ENCODE data around the gene CDH13.

Gene CDH13

DNA sequence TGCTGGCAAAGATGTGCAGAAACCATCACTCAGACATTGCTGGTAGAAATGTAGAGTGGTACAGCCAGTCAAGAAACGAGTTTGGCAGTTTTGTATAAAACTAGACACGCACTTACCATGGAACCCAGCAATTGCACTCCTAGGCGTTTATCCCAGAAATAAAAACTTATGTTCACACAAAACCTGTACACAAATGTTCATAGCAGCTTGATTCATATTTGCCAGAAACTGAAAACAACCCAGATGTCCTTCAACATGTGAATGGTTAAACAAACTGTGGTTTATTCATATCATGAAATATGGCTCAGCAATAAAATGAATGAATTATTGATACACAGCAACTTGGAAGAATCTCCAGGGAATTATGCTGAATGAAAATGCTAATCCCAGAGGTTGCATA lies 570.0 kb downstream of the CDH13 start:
- DNase-seq: no peak
- Histone ChIP-seq H3K27ac (ENCODE audit: low read length) (no peak overlapping the region), H3K27me3 (replicated peaks; ENCODE audit: insufficient read depth, low read length) (no peaks in the 10 kb centered on the region), H3K79me2 (ENCODE audit: low read length) (no peaks in the 10 kb centered on the region), H3K9me3 (replicated peaks; ENCODE audit: insufficient read depth, low read length) (no peaks in the 10 kb centered on the region), H2AFZ (ENCODE audit: low read length) (no peak overlapping the region), H4K20me1 (ENCODE audit: insufficient read depth, low read length) (no peaks in the 10 kb centered on the region), H3K4me1 (ENCODE audit: low read length) (no peaks in the 10 kb centered on the region), H3K36me3 (replicated peaks; ENCODE audit: insufficient read depth, low read length) (no peaks in the 10 kb centered on the region), H3K4me3 (ENCODE audit: low read length) (no peak overlapping the region), H3K4me2 (ENCODE audit: low read depth, low read length) (no peak overlapping the region), H3K9ac (ENCODE audit: low read length) (no peak overlapping the region), H3F3A (ENCODE audit: insufficient read depth, low read length) (no peaks in the 10 kb centered on the region), H3K9me2 (replicated peaks; ENCODE audit: insufficient read depth, low read length) (no peaks in the 10 kb centered on the region)
- TF ChIP-seq, protein P1, sequence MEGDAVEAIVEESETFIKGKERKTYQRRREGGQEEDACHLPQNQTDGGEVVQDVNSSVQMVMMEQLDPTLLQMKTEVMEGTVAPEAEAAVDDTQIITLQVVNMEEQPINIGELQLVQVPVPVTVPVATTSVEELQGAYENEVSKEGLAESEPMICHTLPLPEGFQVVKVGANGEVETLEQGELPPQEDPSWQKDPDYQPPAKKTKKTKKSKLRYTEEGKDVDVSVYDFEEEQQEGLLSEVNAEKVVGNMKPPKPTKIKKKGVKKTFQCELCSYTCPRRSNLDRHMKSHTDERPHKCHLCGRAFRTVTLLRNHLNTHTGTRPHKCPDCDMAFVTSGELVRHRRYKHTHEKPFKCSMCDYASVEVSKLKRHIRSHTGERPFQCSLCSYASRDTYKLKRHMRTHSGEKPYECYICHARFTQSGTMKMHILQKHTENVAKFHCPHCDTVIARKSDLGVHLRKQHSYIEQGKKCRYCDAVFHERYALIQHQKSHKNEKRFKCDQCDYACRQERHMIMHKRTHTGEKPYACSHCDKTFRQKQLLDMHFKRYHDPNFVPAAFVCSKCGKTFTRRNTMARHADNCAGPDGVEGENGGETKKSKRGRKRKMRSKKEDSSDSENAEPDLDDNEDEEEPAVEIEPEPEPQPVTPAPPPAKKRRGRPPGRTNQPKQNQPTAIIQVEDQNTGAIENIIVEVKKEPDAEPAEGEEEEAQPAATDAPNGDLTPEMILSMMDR (IDR thresholded peaks at IDR 0.05; ENCODE audit: low read length): no peak

DNA sequence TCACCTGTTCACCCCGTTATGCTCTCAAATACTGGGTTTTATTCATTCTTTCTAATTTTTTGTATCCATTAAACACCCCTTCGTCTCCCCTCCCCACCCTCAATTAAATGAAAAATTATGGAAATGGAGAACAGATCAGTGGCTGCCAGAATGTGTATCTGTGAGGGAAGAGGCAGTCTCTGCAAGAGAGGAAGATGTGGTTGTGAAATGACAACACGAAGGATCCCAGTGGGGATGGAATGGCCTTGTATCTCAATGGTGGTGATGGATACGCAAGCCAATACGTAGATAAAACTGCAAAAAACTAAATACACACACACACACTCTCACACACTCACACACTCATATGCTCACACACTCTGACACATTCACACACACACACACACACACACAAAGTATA lies 570.7 kb downstream of the CDH13 start:
- H3F3A ChIP-seq (ENCODE audit: insufficient read depth, low read length): no peaks in the 10 kb centered on the region
- no peaks in the 10 kb centered on the region for H3K9me2 ChIP-seq (replicated peaks; ENCODE audit: insufficient read depth, low read length)
- TF ChIP-seq, protein P1 (IDR thresholded peaks at IDR 0.05; ENCODE audit: low read length): no peak
- TF ChIP-seq EZH2 (optimal IDR thresholded peaks at IDR 0.05; ENCODE audit: low read depth, low read length): no peak
- no peak for TF ChIP-seq EZH2phosphoT487 (IDR thresholded peaks at IDR 0.05; ENCODE audit: low read length)
- H3K79me2 ChIP-seq (ENCODE audit: low read length): no peaks in the 10 kb centered on the region
- H4K20me1 ChIP-seq (ENCODE audit: insufficient read depth, low read length): no peaks in the 10 kb centered on the region
- H3K4me3 ChIP-seq (ENCODE audit: low read length): no peak overlapping the region
- no peaks in the 10 kb centered on the region for H3K36me3 ChIP-seq (replicated peaks; ENCODE audit: insufficient read depth, low read length)
- no peak overlapping the region for H2AFZ ChIP-seq (ENCODE audit: low read length)
- no peak overlapping the region for H3K27ac ChIP-seq (ENCODE audit: low read length)
- no peak overlapping the region for H3K4me2 ChIP-seq (ENCODE audit: low read depth, low read length)
- no peak overlapping the region for H3K9ac ChIP-seq (ENCODE audit: low read length)
- no peaks in the 10 kb centered on the region for H3K9me3 ChIP-seq (replicated peaks; ENCODE audit: insufficient read depth, low read length)
- H3K4me1 ChIP-seq (ENCODE audit: low read length): no peaks in the 10 kb centered on the region
- DNase-seq: no peak
- no peaks in the 10 kb centered on the region for H3K27me3 ChIP-seq (replicated peaks; ENCODE audit: insufficient read depth, low read length)

DNA sequence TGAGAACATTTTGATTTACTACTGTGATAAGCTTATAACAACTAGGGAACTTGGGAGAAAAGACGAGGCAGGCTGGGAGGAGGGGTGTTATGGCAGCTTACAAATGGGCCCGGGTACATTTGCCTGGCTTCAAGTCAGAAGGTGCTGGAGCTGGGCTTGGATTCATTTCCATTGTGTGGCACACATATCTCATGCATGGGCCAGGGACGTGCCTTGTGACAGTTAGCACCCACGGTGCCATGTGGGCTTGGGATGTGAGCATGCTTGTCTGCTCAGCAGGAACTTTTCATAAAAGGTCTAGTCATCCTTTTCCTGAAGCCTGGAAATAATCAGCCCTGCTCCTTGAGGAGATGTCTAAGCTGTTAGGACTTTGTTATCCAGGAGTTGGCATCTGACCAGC lies 572.2 kb downstream of the CDH13 start:
- H3K4me2 ChIP-seq (ENCODE audit: low read depth, low read length): no peak overlapping the region
- no peaks in the 10 kb centered on the region for H3K9me2 ChIP-seq (replicated peaks; ENCODE audit: insufficient read depth, low read length)
- H3K4me3 ChIP-seq (ENCODE audit: low read length): no peak overlapping the region
- H3F3A ChIP-seq (ENCODE audit: insufficient read depth, low read length): no peaks in the 10 kb centered on the region
- no peak overlapping the region for H3K27ac ChIP-seq (ENCODE audit: low read length)
- no peaks in the 10 kb centered on the region for H3K79me2 ChIP-seq (ENCODE audit: low read length)
- TF ChIP-seq EZH2phosphoT487 (IDR thresholded peaks at IDR 0.05; ENCODE audit: low read length) (no peak), EZH2 (optimal IDR thresholded peaks at IDR 0.05; ENCODE audit: low read depth, low read length) (no peak)
- TF ChIP-seq, protein P1 (IDR thresholded peaks at IDR 0.05; ENCODE audit: low read length): no peak
- no peak for DNase-seq
- H3K27me3 ChIP-seq (replicated peaks; ENCODE audit: insufficient read depth, low read length): no peaks in the 10 kb centered on the region
- H3K9ac ChIP-seq (ENCODE audit: low read length): no peak overlapping the region
- no peaks in the 10 kb centered on the region for H4K20me1 ChIP-seq (ENCODE audit: insufficient read depth, low read length)
- H3K36me3 ChIP-seq (replicated peaks; ENCODE audit: insufficient read depth, low read length): no peaks in the 10 kb centered on the region
- H3K4me1 ChIP-seq (ENCODE audit: low read length): no peaks in the 10 kb centered on the region
- no peaks in the 10 kb centered on the region for H3K9me3 ChIP-seq (replicated peaks; ENCODE audit: insufficient read depth, low read length)
- no peak overlapping the region for H2AFZ ChIP-seq (ENCODE audit: low read length)
